Measurements from ENCODE around the gene KRTAP4-6.
"Not testable (repeated sequence)": the region's sequence is repeated elsewhere in the genome, so short reads cannot be mapped to it uniquely, and the experiment has no call there.

The KRTAP4-6 gene

GRCh38 chr17:41104386-41105038, 35.8 kb downstream of the KRTAP4-6 start:
- DNase-seq = not testable (repeated sequence)

GRCh38 chr17:41103896-41104295, 36.4 kb downstream of the KRTAP4-6 start:
- DNase-seq = no peak

- no peak for DNase-seq
Observed at GRCh38 chr17:41101586-41102259, 38.6 kb downstream of the KRTAP4-6 start, which contains the start of gene KRTAP4-16. TSS of gene KRTAP4-16 (minus strand) at chr17:41102209. CDS start at chr17:41102209, 0 bp downstream.

GRCh38 chr17:41099682-41100480, 40.5 kb downstream of the KRTAP4-6 start:
- not testable (repeated sequence) for DNase-seq

GRCh38 chr17:41098481-41098880, 41.9 kb downstream of the KRTAP4-6 start:
- no peak for DNase-seq

GRCh38 chr17:41098042-41098441, 42.3 kb downstream of the KRTAP4-6 start, which contains the start of gene KRTAP4-8:
TSS of gene KRTAP4-8 (minus strand) at chr17:41098142. CDS start at chr17:41098084, 58 bp downstream.
- no peak for DNase-seq

- DNase-seq = no peak
Observed at GRCh38 chr17:41096055-41096454, 44.3 kb downstream of the KRTAP4-6 start.

All from effector CD4-positive, alpha-beta T cell (primary cell).